Lower leg skin (tissue), 4 donors: ENCODE measurements around the gene EDA2R. TPM values are rescaled to one million over a fixed set of nuclear protein-coding genes. Genes with fewer than 3 reads are reported as not detected.

Source experiments
- DNase-seq, 2 donors: peaks; one replicate each; pipeline ENCODE4 v3.0.0-alpha.2; 2019; ENCODE audit warnings: low spot score in 2 of 2
- H3K4me3 ChIP-seq: fragments of 200-600 bp; sonication (generic); 2 replicates; pipeline ENCODE4 v1.5.1; 2017; ENCODE audit warnings: mild to moderate bottlenecking, low read depth; ENCODE audit not compliant: poor library complexity, severe bottlenecking
- CTCF ChIP-seq, 3 donors: fragments of 450-650 bp; IDR thresholded peaks; one replicate each; pipeline ENCODE4 v1.5.1; 2016; ENCODE audit warnings: antibody characterized with exemption in 3 of 3, mild to moderate bottlenecking in 3 of 3, moderate library complexity in 2 of 3
- POLR2A ChIP-seq, 2 donors: fragments of 450-650 bp; IDR thresholded peaks; one replicate each; pipeline ENCODE4 v1.6.1; 2016 to 2017; ENCODE audit warnings: antibody characterized with exemption in 2 of 2, mild to moderate bottlenecking in 1 of 2, moderate library complexity in 1 of 2
- WGBS, 2 donors: methylation state at CpG; one replicate each; pipeline ENCODE4 v1.1.5; 2018; 5-methylcytosine and 5-hydroxymethylcytosine counted together
- intact Hi-C: fragments of 100-400 bp; cut with DNase I; formaldehyde crosslinking; loops from one replicate; pipeline ENCODE4 v1.15.0; 2023; ENCODE audit warnings: low total_unique reads
- total RNA-seq, 4 donors: library from RNA; depleted of rRNA; stranded (reverse); fragments of >200 nt; gene quantifications; one replicate each; pipeline ENCODE4 v1.1.0, GENCODE V29; 2016

EDA2R gene
- total RNA-seq, 4 donors from 2014 or later, result 0.21 to 0.97 (median 0.60) TPM

GRCh38 chrX:66634272-66634671 lies 4.6 kb downstream of the EDA2R start:
- no peak for DNase-seq
- TF ChIP-seq POLR2A (IDR thresholded peaks at IDR 0.05), result no peak
- TF ChIP-seq CTCF (IDR thresholded peaks at IDR 0.05), result no peak
- no peak overlapping the region for H3K4me3 ChIP-seq
- intact Hi-C loops, result no loop called here

GRCh38 chrX:66633541-66633940 lies 5.3 kb downstream of the EDA2R start:
- intact Hi-C loops, result no loop called here
- H3K4me3 ChIP-seq, result no peak overlapping the region
- WGBS, 2 donors, result 63% methylated on average over 3 of the region's 3 CpGs
- peak in 1 of 2 donors; percentile 14 for DNase-seq
- TF ChIP-seq CTCF (IDR thresholded peaks at IDR 0.05), result no peak
- TF ChIP-seq POLR2A (IDR thresholded peaks at IDR 0.05), result no peak

- no peak overlapping the region for H3K4me3 ChIP-seq
- WGBS, 2 donors, result 50 to 63% methylated on average over 4 of the region's 4 CpGs
Observed at GRCh38 chrX:66632981-66633380, 5.9 kb downstream of the EDA2R start.

GRCh38 chrX:66632473-66632872 lies 6.4 kb downstream of the EDA2R start:
- WGBS, 2 donors, result 39 to 48% methylated on average over 2 of the region's 2 CpGs
- intact Hi-C loops, result loop anchor here (1.0 kb wide), 1 partner anchor 40 kb away; no protein-coding TSS in a partner anchor
- no peak for TF ChIP-seq POLR2A (IDR thresholded peaks at IDR 0.05)
- TF ChIP-seq CTCF (IDR thresholded peaks at IDR 0.05), result no peak
- H3K4me3 ChIP-seq, result no peak overlapping the region
- DNase-seq, result no peak

More at GRCh38 chrX:66632981-66633380, 5.9 kb downstream of the EDA2R start:
- intact Hi-C loops, result loop anchor here (1.0 kb wide), 1 partner anchor 41 kb away; no protein-coding TSS in a partner anchor
- DNase-seq, result no peak
- TF ChIP-seq POLR2A (IDR thresholded peaks at IDR 0.05), result no peak
- no peak for TF ChIP-seq CTCF (IDR thresholded peaks at IDR 0.05)

- no peak overlapping the region for H3K4me3 ChIP-seq
- 71 to 93% methylated on average over 3 of the region's 3 CpGs for WGBS, 2 donors
- no peak for TF ChIP-seq POLR2A (IDR thresholded peaks at IDR 0.05)
- TF ChIP-seq CTCF (IDR thresholded peaks at IDR 0.05), result no peak
- DNase-seq, result no peak
- intact Hi-C loops, result no loop called here
Observed at GRCh38 chrX:66625525-66625924, 13.4 kb downstream of the EDA2R start.

GRCh38 chrX:66622209-66622608 lies 16.7 kb downstream of the EDA2R start:
- DNase-seq, result no peak
- WGBS, 2 donors, result 61 to 69% methylated on average over 3 of the region's 3 CpGs
- intact Hi-C loops, result no loop called here
- no peak overlapping the region for H3K4me3 ChIP-seq
- TF ChIP-seq POLR2A (IDR thresholded peaks at IDR 0.05), result no peak
- no peak for TF ChIP-seq CTCF (IDR thresholded peaks at IDR 0.05)
